PC-3 (cell line): ENCODE results near the gene RAB3C. TPM values are rescaled to one million over a fixed set of nuclear protein-coding genes. Genes with fewer than 3 reads are reported as not detected.

Experiments
- ATAC-seq: fragments of 200-7000 bp; cut with Tn5 transposase; 2 replicates; pipeline ENCODE4 v1.9.1; 2020; ENCODE audit warnings: mild to moderate bottlenecking, moderate library complexity
- BruUV-seq: library from RNA; stranded (reverse); fragments of 400-500 nt; replicated peaks from 2 replicates; lab custom pipeline; 2021; lab: Mats Ljungman, UMichigan
- CTCF ChIA-PET: fragments of 300-600 bp; sonication (Branson Sonifier 250); formaldehyde crosslinking; loops from one replicate; lab custom pipeline; 2022; ENCODE audit warnings: antibody characterized with exemption; lab: Charles Lee
- POLR2A ChIA-PET: fragments of 300-600 bp; sonication (Branson Sonifier 250); formaldehyde crosslinking; loops from one replicate; lab custom pipeline; 2022; ENCODE audit warnings: antibody characterized with exemption; ENCODE audit not compliant: unreplicated experiment; lab: Charles Lee
- DNase-seq: peaks from one replicate; pipeline ENCODE4 v3.0.0-alpha.2; 2015
- H2AFZ ChIP-seq: fragments of 300-600 bp; sonication (generic); 2 replicates; pipeline ENCODE4 v1.6.0; 2016; ENCODE audit warnings: antibody characterized with exemption, low read length
- H3F3A ChIP-seq: fragments of 300-600 bp; sonication (generic); one replicate; pipeline ENCODE4 v1.6.0; 2017; ENCODE audit warnings: antibody characterized with exemption, low read length, control low read depth, mild to moderate bottlenecking; ENCODE audit not compliant: unreplicated experiment
- H3K27ac ChIP-seq: fragments of 300-600 bp; sonication (generic); 2 replicates; pipeline ENCODE4 v1.5.1; 2016; ENCODE audit warnings: mild to moderate bottlenecking, low read length
- H3K27me3 ChIP-seq: fragments of 300-600 bp; sonication (generic); 2 replicates; pipeline ENCODE4 v1.6.1; 2016; ENCODE audit warnings: low read length, mixed read lengths
- H3K36me3 ChIP-seq: fragments of 300-600 bp; sonication (generic); 2 replicates; pipeline ENCODE4 v1.6.1; 2016; ENCODE audit warnings: low read depth, mixed run types, low read length, mixed read lengths
- H3K4me1 ChIP-seq: fragments of 300-600 bp; sonication (generic); 2 replicates; pipeline ENCODE4 v1.5.1; 2016; ENCODE audit warnings: low read length; ENCODE audit not compliant: insufficient read depth
- H3K4me2 ChIP-seq: fragments of 300-600 bp; sonication (generic); 2 replicates; pipeline ENCODE4 v1.6.0; 2016; ENCODE audit warnings: low read length
- H3K4me3 ChIP-seq: fragments of 300-600 bp; sonication (generic); 2 replicates; pipeline ENCODE4 v1.5.1; 2016; ENCODE audit warnings: mild to moderate bottlenecking, low read length, mixed read lengths
- H3K79me2 ChIP-seq: fragments of 300-600 bp; sonication (generic); 2 replicates; pipeline ENCODE4 v1.6.1; 2017; ENCODE audit warnings: low read length, mixed read lengths
- H3K9ac ChIP-seq: fragments of 300-600 bp; sonication (generic); 2 replicates; pipeline ENCODE4 v1.6.0; 2016; ENCODE audit warnings: mild to moderate bottlenecking, low read length
- H3K9me2 ChIP-seq: fragments of 300-600 bp; sonication (generic); replicated peaks from 2 replicates; pipeline ENCODE4 v1.6.1; 2016; ENCODE audit warnings: mixed run types, low read length, mixed read lengths
- H3K9me3 ChIP-seq: fragments of 300-600 bp; sonication (generic); 2 replicates; pipeline ENCODE4 v1.6.1; 2016; ENCODE audit warnings: low read length, mixed read lengths
- H4K20me1 ChIP-seq: fragments of 300-600 bp; sonication (generic); 2 replicates; pipeline ENCODE4 v1.6.1; 2016; ENCODE audit warnings: low read length, mixed read lengths
- EZH2 ChIP-seq: fragments of 300-600 bp; sonication (generic); IDR thresholded peaks from one replicate; pipeline ENCODE4 v1.6.1; 2017; ENCODE audit warnings: antibody characterized with exemption, mild to moderate bottlenecking, low read length; ENCODE audit not compliant: unreplicated experiment
- EZH2phosphoT487 ChIP-seq: fragments of 300-600 bp; sonication (generic); IDR thresholded peaks from 2 replicates; pipeline ENCODE4 v1.6.1; 2018; ENCODE audit warnings: mild to moderate bottlenecking, antibody characterized with exemption, low read length, borderline replicate concordance
- intact Hi-C: fragments of 100-400 bp; cut with micrococcal nuclease; formaldehyde crosslinking; loops from 2 replicates; pipeline ENCODE4 v1.9.0; 2023
- total RNA-seq: library from RNA; depleted of rRNA; stranded (reverse); fragments of >200 nt; gene quantifications from 2 replicates; pipeline ENCODE4 v1.2.3, GENCODE V29; 2014
- TF ChIP-seq, protein P1 (sequence below): fragments of 300-600 bp; sonication (generic); conservative IDR thresholded peaks from 2 replicates; pipeline ENCODE4 v1.5.1; 2017; ENCODE audit warnings: antibody characterized with exemption, low read depth, mild to moderate bottlenecking, low read length

The RAB3C gene
- total RNA-seq, 1 experiment from 2014 or later: not detected

DNA sequence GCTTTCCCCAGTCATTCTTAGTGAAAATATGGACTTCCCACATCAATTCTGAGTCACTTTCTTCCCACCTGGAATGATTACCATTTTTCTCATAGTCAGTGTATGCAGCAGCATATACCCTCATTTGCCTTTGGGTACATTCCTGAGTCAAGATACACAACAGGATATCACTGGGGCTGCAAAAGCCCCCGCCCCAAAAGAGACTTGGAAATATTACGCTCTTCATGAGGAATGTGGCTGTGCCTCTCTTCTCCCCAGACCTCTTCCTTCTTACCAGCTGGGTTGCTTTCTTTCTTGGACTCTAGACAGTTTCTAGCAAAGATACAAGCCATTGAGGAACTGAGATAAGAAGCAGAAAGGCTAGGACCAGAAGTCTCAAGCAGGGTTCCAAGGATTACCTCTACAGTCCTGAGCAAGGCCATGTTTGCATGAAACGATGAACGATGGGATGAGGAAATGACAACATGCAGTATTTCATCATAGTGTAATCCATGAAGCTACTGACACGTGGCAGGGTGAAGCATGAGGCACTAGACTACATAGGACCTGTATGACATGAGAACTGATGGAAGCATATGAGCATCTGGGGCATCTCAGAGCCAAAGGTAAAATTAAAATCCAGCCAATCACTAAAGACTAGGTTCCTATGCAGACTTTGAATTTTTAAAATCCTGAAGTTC, 218.1 kb downstream of the RAB3C start:
- Histone ChIP-seq H3K36me3 (no peaks in the 10 kb centered on the region), H3K9me3 (no peaks in the 10 kb centered on the region), H3K4me3 (no peak overlapping the region), H3K4me2 (no peak overlapping the region), H3K9me2 (no peaks in the 10 kb centered on the region), H3K9ac (no peak overlapping the region), H3K4me1 (no peaks in the 10 kb centered on the region), H2AFZ (no peak overlapping the region), H3F3A (no peaks in the 10 kb centered on the region), H4K20me1 (no peaks in the 10 kb centered on the region), H3K27me3 (no peaks in the 10 kb centered on the region; the same call in 1 of the 2 replicates), H3K27ac (no peak overlapping the region), H3K79me2 (no peaks in the 10 kb centered on the region)
- intact Hi-C loops: no loop called here
- CTCF ChIA-PET: no interaction called here
- POLR2A ChIA-PET: no interaction called here
- BruUV-seq: no TSS peak
- ATAC-seq (no peak), DNase-seq (no peak)
- TF ChIP-seq, protein P1, sequence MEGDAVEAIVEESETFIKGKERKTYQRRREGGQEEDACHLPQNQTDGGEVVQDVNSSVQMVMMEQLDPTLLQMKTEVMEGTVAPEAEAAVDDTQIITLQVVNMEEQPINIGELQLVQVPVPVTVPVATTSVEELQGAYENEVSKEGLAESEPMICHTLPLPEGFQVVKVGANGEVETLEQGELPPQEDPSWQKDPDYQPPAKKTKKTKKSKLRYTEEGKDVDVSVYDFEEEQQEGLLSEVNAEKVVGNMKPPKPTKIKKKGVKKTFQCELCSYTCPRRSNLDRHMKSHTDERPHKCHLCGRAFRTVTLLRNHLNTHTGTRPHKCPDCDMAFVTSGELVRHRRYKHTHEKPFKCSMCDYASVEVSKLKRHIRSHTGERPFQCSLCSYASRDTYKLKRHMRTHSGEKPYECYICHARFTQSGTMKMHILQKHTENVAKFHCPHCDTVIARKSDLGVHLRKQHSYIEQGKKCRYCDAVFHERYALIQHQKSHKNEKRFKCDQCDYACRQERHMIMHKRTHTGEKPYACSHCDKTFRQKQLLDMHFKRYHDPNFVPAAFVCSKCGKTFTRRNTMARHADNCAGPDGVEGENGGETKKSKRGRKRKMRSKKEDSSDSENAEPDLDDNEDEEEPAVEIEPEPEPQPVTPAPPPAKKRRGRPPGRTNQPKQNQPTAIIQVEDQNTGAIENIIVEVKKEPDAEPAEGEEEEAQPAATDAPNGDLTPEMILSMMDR: no peak
- no peak for TF ChIP-seq EZH2phosphoT487
- TF ChIP-seq EZH2: no peak

DNA sequence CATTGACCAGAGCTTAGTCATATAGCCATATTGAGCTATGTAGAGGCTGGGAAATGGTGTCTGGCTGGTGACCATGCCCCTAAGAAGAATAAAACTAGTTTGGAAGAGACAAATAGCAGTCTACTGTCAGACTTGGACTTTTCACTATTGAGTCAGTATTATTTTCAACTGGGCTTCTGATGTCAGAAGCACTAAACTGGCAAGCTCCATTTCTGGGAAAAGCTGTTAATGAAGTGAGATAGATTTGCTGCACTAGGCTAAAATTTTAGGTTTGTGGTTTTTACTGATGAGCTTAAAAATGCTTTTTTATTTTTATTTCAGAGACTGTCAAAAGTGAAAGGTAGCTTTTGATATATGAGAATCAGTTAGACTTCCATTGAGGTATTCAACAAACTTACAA, 220.2 kb downstream of the RAB3C start:
- POLR2A ChIA-PET: no interaction called here
- H3K27me3 ChIP-seq: peaks cover 9% of the 10 kb centered on the region; the same call in 1 of the 2 replicates
- H3K9ac ChIP-seq: no peak overlapping the region
- H3K36me3 ChIP-seq: no peaks in the 10 kb centered on the region
- ATAC-seq: no peak
- no peaks in the 10 kb centered on the region for H3K9me2 ChIP-seq
- H2AFZ ChIP-seq: no peak overlapping the region
- H4K20me1 ChIP-seq: no peaks in the 10 kb centered on the region
- TF ChIP-seq, protein P1: no peak
- TF ChIP-seq EZH2phosphoT487 (no peak), EZH2 (no peak)
- no peaks in the 10 kb centered on the region for H3K4me1 ChIP-seq
- DNase-seq: no peak
- CTCF ChIA-PET: no interaction called here
- no peaks in the 10 kb centered on the region for H3K9me3 ChIP-seq
- no peak overlapping the region for H3K4me2 ChIP-seq
- H3K27ac ChIP-seq: no peak overlapping the region
- H3F3A ChIP-seq: no peaks in the 10 kb centered on the region
- no peaks in the 10 kb centered on the region for H3K79me2 ChIP-seq
- intact Hi-C loops: no loop called here
- no peak overlapping the region for H3K4me3 ChIP-seq
- BruUV-seq: no TSS peak

DNA sequence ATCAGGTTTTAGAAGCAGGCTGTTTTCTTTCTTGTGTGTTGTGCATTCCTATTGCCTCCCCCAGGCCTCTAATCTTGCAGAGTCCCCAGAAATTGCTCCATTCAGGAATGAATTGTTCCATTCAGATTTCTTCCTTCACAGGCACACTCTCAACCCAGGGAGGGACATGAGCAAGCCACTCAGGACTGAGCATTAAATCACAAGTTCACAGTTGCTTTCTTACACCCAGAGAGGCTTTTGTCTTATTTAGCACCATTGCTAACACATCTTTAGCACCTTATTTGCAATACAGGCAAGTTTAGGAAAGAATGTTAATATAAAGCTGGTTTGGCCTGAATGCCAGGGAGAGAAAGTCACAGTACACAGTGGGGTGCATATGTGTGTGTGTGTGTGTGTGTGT, 221.4 kb downstream of the RAB3C start:
- Histone ChIP-seq H2AFZ (no peak overlapping the region), H3K9ac (no peak overlapping the region), H3K4me2 (no peak overlapping the region), H3K9me3 (no peaks in the 10 kb centered on the region), H3F3A (no peaks in the 10 kb centered on the region), H3K9me2 (no peaks in the 10 kb centered on the region), H3K36me3 (no peaks in the 10 kb centered on the region), H3K4me3 (no peak overlapping the region), H3K4me1 (no peaks in the 10 kb centered on the region), H3K79me2 (no peaks in the 10 kb centered on the region), H3K27me3 (peaks cover 15% of the 10 kb centered on the region; the same call in 1 of the 2 replicates), H4K20me1 (no peaks in the 10 kb centered on the region), H3K27ac (no peak overlapping the region)
- POLR2A ChIA-PET: interaction anchor here (0.6 kb wide), 2 partner anchors 11 to 25 kb away, joined by 3 to 5 read pairs; no protein-coding TSS in a partner anchor
- TF ChIP-seq EZH2 (no peak), EZH2phosphoT487 (no peak)
- TF ChIP-seq, protein P1: no peak
- intact Hi-C loops: no loop called here
- no peak for DNase-seq
- no peak for ATAC-seq
- BruUV-seq: no TSS peak
- CTCF ChIA-PET: no interaction called here
